ENCODE data around the gene ARHGAP24. TPM values are rescaled to one million over a fixed set of nuclear protein-coding genes. Genes with fewer than 3 reads are reported as not detected.

The ARHGAP24 gene
- total and polyA plus RNA-seq, 4 donors = 1.8 to 15.2 (median 3.3) TPM

DNA sequence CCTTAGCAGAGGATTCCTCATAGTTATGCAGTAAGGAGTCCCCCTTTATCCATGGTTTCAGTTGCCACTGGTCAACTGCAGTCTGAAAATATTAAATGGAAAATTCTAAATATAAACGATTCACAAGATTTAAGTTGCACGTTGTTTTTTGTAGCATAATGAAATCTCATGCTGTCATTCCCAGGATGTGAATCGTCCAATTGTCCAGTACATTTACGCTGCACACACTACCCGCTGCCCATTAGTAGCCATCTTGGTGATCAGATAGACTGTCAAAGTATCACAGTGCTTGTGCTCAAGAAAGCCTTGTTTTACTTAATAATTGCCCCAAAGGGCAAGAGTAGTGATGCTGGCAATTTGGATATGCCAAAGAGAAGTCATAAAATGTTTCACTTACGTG, 450.1 kb downstream of the ARHGAP24 start:
- H3K9me3 ChIP-seq (ENCODE audit: control insufficient read depth in 4 of 4, low read length in 3 of 4) = no peaks in the 10 kb centered on the region
- no peak overlapping the region for H3K9ac ChIP-seq (ENCODE audit: low read depth in 1 of 2, low read length in 2 of 2)
- no peaks in the 10 kb centered on the region for H3K36me3 ChIP-seq (ENCODE audit: control insufficient read depth in 4 of 4, insufficient read depth in 3 of 4, low read depth in 1 of 4, low read length in 3 of 4)
- no peak overlapping the region for H3K4me3 ChIP-seq (ENCODE audit: low read depth in 1 of 3, low read length in 3 of 3)
- H3K27ac ChIP-seq (ENCODE audit: low read depth in 1 of 2, low read length in 2 of 2) = no peak overlapping the region
- no peaks in the 10 kb centered on the region for H3K27me3 ChIP-seq (ENCODE audit: control insufficient read depth in 4 of 4, insufficient read depth in 4 of 4, low read length in 3 of 4)
- 96% methylated on average over 6 of the region's 6 CpGs for WGBS
- peaks cover 3 to 24% (median 14%) of the 10 kb centered on the region in 4 donors for H3K4me1 ChIP-seq (ENCODE audit: control insufficient read depth in 4 of 4, insufficient read depth in 4 of 4, low read length in 3 of 4)
- TF ChIP-seq YY1 (IDR thresholded peaks at IDR 0.05) (no peak), EGR1 (IDR thresholded peaks at IDR 0.05; ENCODE audit: low read depth in 2 of 2) (no peak), RXRA (IDR thresholded peaks at IDR 0.05) (no peak), RAD21 (IDR thresholded peaks at IDR 0.05) (no peak), JUND (IDR thresholded peaks at IDR 0.05) (no peak), HNF4A (conservative IDR thresholded peaks at IDR 0.05) (no peak), TAF1 (conservative IDR thresholded peaks at IDR 0.05) (no peak), FOXA1 (IDR thresholded peaks at IDR 0.05) (no peak), NR2F2 (IDR thresholded peaks at IDR 0.05) (no peak)
- TF ChIP-seq, protein P1, sequence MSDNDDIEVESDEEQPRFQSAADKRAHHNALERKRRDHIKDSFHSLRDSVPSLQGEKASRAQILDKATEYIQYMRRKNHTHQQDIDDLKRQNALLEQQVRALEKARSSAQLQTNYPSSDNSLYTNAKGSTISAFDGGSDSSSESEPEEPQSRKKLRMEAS (IDR thresholded peaks at IDR 0.05) = no peak
- no peak for DNase-seq (ENCODE audit: low spot score)

DNA sequence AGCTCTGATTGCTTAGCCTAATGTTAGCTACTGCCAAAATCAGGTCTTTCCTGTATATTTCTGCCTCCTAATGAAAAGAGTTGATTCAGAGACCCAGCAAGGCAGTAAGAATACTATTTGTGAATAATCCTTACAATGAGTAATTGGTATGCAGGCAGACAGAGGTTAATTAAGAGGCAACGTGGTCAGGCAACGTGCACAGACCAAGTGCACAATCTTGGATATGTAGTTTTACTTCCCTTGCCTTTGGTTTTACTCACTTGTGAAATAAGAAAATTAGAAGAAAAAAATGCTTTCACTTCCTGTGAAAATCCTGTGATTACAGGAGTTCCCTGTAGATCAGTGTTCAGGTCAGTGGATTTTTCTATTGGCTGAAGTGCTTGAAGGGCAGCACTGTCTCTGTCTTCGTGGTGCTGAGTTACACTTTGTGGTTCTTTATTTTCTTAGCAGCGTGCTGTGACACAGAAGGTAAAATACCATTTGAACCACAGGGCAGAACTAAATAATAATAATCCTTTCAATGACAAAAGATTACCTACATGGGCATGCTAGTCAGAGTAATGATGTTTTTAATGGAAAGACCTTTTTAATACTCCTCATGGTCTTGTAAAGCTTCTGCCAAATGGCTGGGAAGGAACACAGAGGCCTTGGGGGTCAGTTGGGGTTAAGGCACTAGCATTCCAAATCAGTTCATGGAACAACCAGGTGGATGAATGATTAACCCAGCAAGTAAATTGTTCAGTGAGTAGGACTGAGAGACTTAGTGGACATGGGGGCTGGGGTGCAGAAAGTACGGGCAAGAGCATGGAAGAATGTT, 454.0 kb downstream of the ARHGAP24 start:
- 23% methylated on average over 5 of the region's 5 CpGs for WGBS
- H3K9ac ChIP-seq (ENCODE audit: low read depth in 1 of 2, low read length in 2 of 2) = no peak overlapping the region

More for the DNA sequence above, 454.0 kb downstream of the ARHGAP24 start:
- TF ChIP-seq HNF4A (conservative IDR thresholded peaks at IDR 0.05) = peak; percentile 67 to 76
- peak; percentile 39 for TF ChIP-seq FOXA2 (IDR thresholded peaks at IDR 0.05)
- peak; percentile 47 for TF ChIP-seq FOXA1 (IDR thresholded peaks at IDR 0.05)
- TF ChIP-seq, protein P2, sequence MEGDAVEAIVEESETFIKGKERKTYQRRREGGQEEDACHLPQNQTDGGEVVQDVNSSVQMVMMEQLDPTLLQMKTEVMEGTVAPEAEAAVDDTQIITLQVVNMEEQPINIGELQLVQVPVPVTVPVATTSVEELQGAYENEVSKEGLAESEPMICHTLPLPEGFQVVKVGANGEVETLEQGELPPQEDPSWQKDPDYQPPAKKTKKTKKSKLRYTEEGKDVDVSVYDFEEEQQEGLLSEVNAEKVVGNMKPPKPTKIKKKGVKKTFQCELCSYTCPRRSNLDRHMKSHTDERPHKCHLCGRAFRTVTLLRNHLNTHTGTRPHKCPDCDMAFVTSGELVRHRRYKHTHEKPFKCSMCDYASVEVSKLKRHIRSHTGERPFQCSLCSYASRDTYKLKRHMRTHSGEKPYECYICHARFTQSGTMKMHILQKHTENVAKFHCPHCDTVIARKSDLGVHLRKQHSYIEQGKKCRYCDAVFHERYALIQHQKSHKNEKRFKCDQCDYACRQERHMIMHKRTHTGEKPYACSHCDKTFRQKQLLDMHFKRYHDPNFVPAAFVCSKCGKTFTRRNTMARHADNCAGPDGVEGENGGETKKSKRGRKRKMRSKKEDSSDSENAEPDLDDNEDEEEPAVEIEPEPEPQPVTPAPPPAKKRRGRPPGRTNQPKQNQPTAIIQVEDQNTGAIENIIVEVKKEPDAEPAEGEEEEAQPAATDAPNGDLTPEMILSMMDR (IDR thresholded peaks at IDR 0.05; ENCODE audit: low read depth, low read length, missing input control) = no peak
- TF ChIP-seq HNF4G (IDR thresholded peaks at IDR 0.05) = no peak
- peak; percentile 91 for TF ChIP-seq SP1 (IDR thresholded peaks at IDR 0.05)
- TF ChIP-seq RXRA (IDR thresholded peaks at IDR 0.05) = peak; percentile 92 to 93
- peak; percentile 69 to 72 for TF ChIP-seq JUND (IDR thresholded peaks at IDR 0.05)
- TF ChIP-seq TAF1 (conservative IDR thresholded peaks at IDR 0.05) = no peak
- TF ChIP-seq, protein P1 (IDR thresholded peaks at IDR 0.05) = peak; percentile 32
- TF ChIP-seq NR2F2 (IDR thresholded peaks at IDR 0.05) = peak; percentile 74
- TF ChIP-seq YY1 (IDR thresholded peaks at IDR 0.05) = no peak
- TF ChIP-seq, protein P3, sequence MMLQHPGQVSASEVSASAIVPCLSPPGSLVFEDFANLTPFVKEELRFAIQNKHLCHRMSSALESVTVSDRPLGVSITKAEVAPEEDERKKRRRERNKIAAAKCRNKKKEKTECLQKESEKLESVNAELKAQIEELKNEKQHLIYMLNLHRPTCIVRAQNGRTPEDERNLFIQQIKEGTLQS (IDR thresholded peaks at IDR 0.05) = no peak
- peak in 1 of 2 donors; percentile 45 for TF ChIP-seq RAD21 (IDR thresholded peaks at IDR 0.05)
- TF ChIP-seq, protein P4, sequence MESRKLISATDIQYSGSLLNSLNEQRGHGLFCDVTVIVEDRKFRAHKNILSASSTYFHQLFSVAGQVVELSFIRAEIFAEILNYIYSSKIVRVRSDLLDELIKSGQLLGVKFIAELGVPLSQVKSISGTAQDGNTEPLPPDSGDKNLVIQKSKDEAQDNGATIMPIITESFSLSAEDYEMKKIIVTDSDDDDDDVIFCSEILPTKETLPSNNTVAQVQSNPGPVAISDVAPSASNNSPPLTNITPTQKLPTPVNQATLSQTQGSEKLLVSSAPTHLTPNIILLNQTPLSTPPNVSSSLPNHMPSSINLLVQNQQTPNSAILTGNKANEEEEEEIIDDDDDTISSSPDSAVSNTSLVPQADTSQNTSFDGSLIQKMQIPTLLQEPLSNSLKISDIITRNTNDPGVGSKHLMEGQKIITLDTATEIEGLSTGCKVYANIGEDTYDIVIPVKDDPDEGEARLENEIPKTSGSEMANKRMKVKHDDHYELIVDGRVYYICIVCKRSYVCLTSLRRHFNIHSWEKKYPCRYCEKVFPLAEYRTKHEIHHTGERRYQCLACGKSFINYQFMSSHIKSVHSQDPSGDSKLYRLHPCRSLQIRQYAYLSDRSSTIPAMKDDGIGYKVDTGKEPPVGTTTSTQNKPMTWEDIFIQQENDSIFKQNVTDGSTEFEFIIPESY (IDR thresholded peaks at IDR 0.05) = peak; percentile 19
- no peak for TF ChIP-seq EGR1 (IDR thresholded peaks at IDR 0.05; ENCODE audit: low read depth in 2 of 2)
- no peak for TF ChIP-seq GABPA (IDR thresholded peaks at IDR 0.05 in 1 of 2, conservative IDR thresholded peaks at IDR 0.05 in 1 of 2)
- TF ChIP-seq, protein P5, sequence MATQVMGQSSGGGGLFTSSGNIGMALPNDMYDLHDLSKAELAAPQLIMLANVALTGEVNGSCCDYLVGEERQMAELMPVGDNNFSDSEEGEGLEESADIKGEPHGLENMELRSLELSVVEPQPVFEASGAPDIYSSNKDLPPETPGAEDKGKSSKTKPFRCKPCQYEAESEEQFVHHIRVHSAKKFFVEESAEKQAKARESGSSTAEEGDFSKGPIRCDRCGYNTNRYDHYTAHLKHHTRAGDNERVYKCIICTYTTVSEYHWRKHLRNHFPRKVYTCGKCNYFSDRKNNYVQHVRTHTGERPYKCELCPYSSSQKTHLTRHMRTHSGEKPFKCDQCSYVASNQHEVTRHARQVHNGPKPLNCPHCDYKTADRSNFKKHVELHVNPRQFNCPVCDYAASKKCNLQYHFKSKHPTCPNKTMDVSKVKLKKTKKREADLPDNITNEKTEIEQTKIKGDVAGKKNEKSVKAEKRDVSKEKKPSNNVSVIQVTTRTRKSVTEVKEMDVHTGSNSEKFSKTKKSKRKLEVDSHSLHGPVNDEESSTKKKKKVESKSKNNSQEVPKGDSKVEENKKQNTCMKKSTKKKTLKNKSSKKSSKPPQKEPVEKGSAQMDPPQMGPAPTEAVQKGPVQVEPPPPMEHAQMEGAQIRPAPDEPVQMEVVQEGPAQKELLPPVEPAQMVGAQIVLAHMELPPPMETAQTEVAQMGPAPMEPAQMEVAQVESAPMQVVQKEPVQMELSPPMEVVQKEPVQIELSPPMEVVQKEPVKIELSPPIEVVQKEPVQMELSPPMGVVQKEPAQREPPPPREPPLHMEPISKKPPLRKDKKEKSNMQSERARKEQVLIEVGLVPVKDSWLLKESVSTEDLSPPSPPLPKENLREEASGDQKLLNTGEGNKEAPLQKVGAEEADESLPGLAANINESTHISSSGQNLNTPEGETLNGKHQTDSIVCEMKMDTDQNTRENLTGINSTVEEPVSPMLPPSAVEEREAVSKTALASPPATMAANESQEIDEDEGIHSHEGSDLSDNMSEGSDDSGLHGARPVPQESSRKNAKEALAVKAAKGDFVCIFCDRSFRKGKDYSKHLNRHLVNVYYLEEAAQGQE (IDR thresholded peaks at IDR 0.05) = peak; percentile 62
- Histone ChIP-seq H3K36me3 (ENCODE audit: control insufficient read depth in 4 of 4, insufficient read depth in 3 of 4, low read depth in 1 of 4, low read length in 3 of 4) (no peaks in the 10 kb centered on the region), H3K27me3 (ENCODE audit: control insufficient read depth in 4 of 4, insufficient read depth in 4 of 4, low read length in 3 of 4) (no peaks in the 10 kb centered on the region), H3K9me3 (ENCODE audit: control insufficient read depth in 4 of 4, low read length in 3 of 4) (no peaks in the 10 kb centered on the region), H3K27ac (ENCODE audit: low read depth in 1 of 2, low read length in 2 of 2) (peak overlapping the region; percentile 66 to 76), H3K4me1 (ENCODE audit: control insufficient read depth in 4 of 4, insufficient read depth in 4 of 4, low read length in 3 of 4) (peaks cover 6 to 50% (median 37%) of the 10 kb centered on the region in 4 donors), H3K4me3 (ENCODE audit: low read depth in 1 of 3, low read length in 3 of 3) (peak overlapping the region; percentile 30 to 65 (median 46))
- no peak for DNase-seq (ENCODE audit: low spot score)

All from liver (tissue), 9 donors.